Gastroesophageal sphincter (tissue), 3 donors: ENCODE results near the gene VPS37D.

ENCODE experiments used
- CTCF ChIP-seq, 4 experiments: fragments of 200-600 bp in 2 of 4; fragments of 450-650 bp in 2 of 4; sonication (generic) in 1 of 4; IDR thresholded peaks; one replicate each; pipeline ENCODE4 v1.5.1; 2017 to 2019; ENCODE audit warnings: antibody characterized with exemption in 4 of 4, mild to moderate bottlenecking in 2 of 4, moderate library complexity in 2 of 4
- EP300 ChIP-seq: sonication (generic); formaldehyde crosslinking; IDR thresholded peaks from one replicate; pipeline ENCODE4 v1.6.1; 2017; ENCODE audit warnings: antibody characterized with exemption, mild to moderate bottlenecking

- no peak for TF ChIP-seq EP300
- no peak for TF ChIP-seq CTCF (IDR thresholded peaks at IDR 0.05)
These were observed 36.1 kb upstream of the VPS37D start for GRCh38 chr7:73631558-73631957.
